Measurements from ENCODE around the gene POU1F1.

DNA sequence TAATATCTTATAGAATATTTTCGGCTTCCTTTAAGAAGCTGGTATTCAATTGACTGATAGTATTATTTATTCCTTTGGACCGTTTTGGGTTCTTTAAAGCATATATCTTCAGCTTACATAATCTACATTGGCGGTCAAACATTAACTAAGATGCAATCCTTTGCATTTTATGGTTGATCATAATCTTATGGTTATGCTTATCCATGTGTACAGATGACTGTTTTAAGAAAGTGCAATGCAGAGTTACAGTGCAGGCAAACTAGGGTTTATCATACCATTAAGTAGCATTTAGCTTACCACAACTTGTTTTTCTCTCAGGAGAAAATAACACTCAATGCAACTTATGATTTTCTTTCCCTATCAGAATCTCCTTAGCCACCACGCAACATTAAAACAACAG is 41.4 kb upstream of the POU1F1 start:
- TF ChIP-seq CTCF (tag by site-specific recombination; IDR thresholded peaks at IDR 0.05) (no peak), ZNF501 (tag by site-specific recombination; IDR thresholded peaks at IDR 0.05) (no peak), HOXC10 (CRISPR knock-in tag; IDR thresholded peaks at IDR 0.05) (no peak)
- TF ChIP-seq, protein P1, sequence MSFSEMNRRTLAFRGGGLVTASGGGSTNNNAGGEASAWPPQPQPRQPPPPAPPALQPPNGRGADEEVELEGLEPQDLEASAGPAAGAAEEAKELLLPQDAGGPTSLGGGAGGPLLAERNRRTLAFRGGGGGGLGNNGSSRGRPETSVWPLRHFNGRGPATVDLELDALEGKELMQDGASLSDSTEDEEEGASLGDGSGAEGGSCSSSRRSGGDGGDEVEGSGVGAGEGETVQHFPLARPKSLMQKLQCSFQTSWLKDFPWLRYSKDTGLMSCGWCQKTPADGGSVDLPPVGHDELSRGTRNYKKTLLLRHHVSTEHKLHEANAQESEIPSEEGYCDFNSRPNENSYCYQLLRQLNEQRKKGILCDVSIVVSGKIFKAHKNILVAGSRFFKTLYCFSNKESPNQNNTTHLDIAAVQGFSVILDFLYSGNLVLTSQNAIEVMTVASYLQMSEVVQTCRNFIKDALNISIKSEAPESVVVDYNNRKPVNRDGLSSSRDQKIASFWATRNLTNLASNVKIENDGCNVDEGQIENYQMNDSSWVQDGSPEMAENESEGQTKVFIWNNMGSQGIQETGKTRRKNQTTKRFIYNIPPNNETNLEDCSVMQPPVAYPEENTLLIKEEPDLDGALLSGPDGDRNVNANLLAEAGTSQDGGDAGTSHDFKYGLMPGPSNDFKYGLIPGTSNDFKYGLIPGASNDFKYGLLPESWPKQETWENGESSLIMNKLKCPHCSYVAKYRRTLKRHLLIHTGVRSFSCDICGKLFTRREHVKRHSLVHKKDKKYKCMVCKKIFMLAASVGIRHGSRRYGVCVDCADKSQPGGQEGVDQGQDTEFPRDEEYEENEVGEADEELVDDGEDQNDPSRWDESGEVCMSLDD (tag by site-specific recombination; IDR thresholded peaks at IDR 0.05), result no peak
- TF ChIP-seq, protein P2, sequence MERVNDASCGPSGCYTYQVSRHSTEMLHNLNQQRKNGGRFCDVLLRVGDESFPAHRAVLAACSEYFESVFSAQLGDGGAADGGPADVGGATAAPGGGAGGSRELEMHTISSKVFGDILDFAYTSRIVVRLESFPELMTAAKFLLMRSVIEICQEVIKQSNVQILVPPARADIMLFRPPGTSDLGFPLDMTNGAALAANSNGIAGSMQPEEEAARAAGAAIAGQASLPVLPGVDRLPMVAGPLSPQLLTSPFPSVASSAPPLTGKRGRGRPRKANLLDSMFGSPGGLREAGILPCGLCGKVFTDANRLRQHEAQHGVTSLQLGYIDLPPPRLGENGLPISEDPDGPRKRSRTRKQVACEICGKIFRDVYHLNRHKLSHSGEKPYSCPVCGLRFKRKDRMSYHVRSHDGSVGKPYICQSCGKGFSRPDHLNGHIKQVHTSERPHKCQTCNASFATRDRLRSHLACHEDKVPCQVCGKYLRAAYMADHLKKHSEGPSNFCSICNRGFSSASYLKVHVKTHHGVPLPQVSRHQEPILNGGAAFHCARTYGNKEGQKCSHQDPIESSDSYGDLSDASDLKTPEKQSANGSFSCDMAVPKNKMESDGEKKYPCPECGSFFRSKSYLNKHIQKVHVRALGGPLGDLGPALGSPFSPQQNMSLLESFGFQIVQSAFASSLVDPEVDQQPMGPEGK (tag by site-specific recombination; IDR thresholded peaks at IDR 0.05), result no peak

All from HEK293 (cell line).